HL-60/S4 treated with retinoic acid at 250 ng/mL for 4 days and 3 days (cell line): Measurements from ENCODE around the gene CDK10.
"Not testable (repeated sequence)": the region's sequence is repeated elsewhere in the genome, so short reads cannot be mapped to it uniquely, and the experiment has no call there.

Experiments
- in situ Hi-C: fragments of 300-500 bp; cut with MboI; formaldehyde crosslinking; loops from 2 replicates; pipeline ENCODE4 v1.7.0; 2022; ENCODE audit warnings: low sequenced_read_pairs

Gene CDK10, protein sequence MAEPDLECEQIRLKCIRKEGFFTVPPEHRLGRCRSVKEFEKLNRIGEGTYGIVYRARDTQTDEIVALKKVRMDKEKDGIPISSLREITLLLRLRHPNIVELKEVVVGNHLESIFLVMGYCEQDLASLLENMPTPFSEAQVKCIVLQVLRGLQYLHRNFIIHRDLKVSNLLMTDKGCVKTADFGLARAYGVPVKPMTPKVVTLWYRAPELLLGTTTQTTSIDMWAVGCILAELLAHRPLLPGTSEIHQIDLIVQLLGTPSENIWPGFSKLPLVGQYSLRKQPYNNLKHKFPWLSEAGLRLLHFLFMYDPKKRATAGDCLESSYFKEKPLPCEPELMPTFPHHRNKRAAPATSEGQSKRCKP

DNA sequence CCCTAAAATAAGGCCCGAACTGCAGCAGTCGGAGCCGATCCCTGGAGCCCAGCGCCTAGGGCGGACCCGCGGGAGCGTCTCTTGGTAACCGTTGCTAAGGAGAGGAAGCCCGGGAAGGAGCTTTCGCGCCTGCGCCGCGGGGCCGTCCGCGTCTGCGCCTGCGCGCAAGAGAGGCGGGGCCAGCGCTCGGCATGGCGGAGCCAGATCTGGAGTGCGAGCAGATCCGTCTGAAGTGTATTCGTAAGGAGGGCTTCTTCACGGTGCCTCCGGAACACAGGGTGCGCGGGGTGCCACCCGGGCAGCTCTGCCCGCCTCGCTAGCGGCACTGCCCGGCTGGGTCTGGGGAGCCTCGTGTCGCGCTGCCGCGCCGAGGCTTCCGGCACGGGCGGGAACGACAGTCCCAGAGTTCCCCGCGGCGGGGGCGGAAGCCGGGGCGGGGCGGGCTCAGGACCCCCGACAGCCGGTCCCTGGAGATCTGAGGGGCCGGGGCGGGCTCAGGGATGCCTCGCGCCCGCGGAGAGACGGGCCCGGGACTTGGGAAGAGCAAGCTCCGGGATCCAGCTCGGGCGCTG is at the start of gene CDK10:
Gene CDK10, plus strand, starts transcription at position 170 of the 572 bp plus-strand sequence. Its CDS starts 22 bp downstream, at position 192.
- in situ Hi-C loops: no loop called here

DNA sequence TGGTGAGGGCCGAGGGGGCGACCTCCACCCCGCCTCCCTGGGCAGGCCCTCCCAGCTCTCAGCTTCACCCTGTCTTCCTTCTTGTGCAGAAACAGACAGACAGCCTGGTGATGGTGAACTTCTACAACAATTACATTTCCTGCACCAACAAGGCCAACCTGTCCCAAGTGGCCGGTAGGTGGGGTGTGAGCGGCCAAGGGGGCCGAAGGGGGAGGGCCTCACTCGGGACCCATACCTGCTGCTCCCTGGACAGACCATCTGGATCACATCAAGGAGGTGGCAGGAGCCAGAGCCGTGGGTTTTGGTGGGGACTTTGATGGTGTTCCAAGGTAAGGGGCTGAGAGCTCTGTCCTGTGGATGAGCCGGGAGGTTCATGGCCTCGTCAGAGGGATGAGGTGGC is 49.1 kb upstream of the CDK10 start:
- in situ Hi-C loops: no loop called here

DNA sequence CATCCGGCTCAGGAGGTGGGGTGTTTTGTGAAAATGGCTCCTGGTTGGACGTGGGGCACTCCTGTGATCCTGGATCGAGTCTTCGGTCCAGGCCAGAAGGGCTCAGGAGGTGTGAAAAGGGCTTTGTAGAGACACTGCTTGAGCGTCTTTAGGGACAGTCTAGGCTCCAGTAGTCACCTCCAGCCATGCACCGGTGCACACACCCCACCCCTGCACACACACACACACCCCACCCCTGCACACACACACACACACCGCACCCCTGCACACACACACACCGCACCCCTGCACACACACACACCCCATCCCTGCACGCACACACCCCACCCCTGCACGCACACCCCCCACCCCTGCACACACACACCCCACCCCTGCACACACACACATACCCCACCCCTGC is 48.0 kb upstream of the CDK10 start:
- in situ Hi-C loops: no loop called here

DNA sequence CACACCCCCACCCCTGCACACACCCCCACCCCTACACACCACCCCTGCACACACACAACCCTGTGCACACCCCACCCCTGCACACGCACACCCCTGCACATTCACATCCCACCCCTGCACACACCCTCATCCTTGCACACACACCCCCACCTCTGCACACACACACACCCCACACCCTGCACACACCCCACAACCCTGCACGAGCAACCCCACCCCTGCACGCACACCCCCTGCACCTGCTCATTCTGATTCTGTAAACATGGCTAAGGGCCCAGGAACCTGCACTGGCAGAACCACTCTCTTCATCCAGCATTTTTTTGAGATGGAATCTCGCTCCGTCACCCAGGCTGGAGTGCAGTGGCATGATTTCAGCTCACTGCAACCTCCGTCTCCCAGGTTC is 47.1 kb upstream of the CDK10 start:
- in situ Hi-C loops: no loop called here

DNA sequence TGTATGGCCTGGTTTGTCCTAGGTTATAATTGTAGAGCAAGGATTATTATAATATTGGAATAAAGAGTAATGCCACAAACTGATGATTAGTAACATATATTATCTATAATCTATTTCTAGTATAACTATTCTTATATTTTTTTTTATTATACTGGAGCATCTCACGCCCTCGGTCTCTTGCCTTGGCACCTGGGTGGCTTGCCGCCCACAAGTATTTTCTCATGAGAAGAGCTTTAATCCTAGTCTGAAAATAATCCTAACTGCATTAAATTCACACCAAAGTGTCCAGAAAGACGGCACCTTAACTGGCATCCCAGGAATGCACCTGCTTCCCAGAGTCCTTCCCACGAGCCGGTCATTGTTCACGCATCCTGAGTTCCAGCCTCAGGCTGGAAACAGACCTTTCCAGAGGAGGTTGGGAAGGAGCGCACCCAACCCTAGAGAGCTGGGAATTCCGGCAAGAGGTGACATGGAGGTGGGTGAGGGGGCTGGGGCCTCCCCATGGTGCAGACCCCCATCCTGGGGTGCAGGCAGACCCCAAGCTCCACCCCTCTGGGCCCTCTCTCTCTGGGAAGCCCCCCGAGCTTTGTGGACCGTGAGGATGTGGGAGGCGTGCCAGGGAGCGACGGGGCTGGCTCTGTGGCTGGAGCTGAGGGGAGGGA is 44.9 kb upstream of the CDK10 start:
- in situ Hi-C loops: no loop called here

DNA sequence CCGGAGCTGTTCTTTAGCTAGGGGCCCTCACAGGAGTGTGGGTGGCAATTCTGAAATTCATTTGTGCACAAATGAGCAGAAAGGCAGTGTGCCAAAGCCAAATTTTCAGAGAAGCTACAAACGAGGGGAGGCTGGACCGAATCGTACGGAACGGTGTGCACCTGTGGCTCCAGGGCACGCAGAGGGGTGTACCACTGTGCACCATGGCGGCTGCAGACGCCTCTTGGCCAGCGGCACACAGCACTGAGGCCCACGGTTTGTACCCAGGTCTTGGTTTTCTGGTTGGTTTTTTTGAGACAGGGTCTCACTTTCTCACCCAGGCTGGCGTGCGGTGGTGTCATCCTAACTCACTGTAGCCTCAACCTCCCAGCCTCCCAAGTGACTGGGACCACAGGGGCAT is 43.9 kb upstream of the CDK10 start:
- in situ Hi-C loops: no loop called here

DNA sequence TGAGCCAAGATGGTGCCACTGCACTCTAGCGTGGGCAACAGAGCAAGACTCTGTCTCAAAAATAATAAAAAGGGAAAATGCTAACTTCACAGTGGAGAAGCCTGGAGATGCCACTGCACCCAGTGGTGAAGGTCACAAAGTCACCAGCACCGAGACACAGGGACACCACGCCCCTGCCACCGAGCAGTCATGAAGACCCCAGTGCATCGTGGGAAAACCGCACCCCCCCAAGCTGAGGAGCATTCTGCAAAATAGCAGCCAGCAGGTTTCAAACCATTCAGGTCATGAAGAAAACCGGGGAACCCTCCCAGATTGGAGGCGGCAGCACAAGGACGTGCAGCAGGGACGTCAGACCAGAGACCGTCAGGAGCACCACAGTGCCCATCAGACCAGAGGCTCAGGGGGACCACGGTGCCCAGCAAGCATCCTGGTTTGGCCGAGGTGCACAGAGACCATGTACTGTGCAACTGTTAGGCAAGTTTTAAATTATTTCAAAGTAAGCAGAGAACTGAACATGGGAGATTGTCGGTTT is 42.7 kb upstream of the CDK10 start:
- in situ Hi-C loops: no loop called here

DNA sequence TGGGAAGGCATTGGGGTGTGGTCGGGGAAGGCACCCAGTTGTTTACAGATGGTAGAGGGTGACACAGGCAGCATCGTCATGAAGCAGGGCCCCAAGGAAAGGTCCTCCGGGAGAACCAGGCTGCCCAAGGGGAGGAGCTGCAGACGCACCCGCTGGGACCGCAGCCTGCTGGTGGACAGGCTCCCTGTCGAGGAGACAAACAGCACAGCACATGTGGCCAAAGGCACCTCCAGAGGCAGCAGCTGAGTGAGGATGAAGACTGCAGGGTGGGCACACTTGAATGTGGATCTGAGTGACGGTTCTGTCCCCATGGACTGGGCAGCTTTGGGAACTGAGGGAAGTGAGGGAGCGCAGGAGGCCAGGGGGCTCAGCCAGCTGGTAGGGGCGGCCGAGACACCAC is 41.4 kb upstream of the CDK10 start:
- in situ Hi-C loops: no loop called here

DNA sequence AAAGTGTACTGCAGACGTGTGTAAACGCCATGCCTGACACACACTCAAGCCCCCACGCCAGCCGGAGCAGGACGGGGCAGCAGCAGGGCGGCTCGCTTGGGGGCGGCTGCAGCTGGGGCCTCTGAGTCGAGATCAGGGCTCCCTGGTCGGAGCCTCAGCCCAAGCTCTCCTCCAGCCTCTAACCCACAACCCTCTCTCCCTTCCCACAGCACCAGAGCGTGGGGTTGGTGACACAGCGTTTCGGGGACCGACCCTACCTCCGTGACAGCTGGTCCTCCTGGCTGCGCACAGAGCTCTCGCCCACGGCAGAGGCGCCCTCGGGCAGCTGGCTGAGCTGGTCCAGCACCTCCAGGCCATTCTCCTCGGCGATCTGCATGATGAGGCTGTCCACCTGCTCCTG is 40.2 kb upstream of the CDK10 start:
- in situ Hi-C loops: no loop called here

DNA sequence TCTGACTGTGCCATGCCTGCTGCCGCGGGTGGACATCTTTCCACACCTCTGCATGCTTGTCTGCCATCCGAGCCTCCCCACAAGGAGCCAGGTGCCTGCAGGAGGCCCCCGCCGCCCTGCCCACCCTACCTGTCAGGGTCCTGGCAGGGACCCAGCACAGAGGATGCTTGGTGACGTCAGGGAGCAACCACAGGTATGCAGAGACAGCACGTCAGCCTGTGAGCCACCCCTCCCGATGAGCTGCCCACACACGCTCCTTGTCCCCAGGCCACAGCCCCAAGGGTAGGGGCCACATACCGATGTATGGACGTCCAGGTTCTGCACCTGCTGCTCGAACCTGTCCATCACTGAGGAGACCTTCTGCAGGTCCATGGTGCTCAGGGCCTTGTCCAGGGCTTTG is 39.6 kb upstream of the CDK10 start:
- in situ Hi-C loops: no loop called here

DNA sequence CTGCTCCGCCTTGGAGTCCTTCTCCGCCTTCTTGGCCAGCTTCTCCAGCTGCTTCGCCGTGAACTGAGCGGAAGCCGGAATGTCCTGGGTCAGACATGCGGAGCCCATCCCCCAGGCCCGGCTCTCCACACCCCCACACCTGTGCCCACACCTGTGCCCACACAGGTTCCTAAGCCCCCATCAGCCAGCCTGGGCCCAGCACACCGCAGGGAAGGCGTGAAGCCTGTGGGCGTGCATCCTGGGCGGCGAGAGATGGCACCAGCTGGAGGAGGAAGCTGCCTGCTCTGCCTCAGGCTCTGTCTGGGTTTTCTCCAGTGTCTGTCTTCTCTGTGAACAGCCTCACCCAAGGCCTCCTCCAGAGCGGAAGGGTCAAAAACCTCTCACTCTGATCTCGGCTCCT is 34.9 kb upstream of the CDK10 start:
- in situ Hi-C loops: no loop called here

DNA sequence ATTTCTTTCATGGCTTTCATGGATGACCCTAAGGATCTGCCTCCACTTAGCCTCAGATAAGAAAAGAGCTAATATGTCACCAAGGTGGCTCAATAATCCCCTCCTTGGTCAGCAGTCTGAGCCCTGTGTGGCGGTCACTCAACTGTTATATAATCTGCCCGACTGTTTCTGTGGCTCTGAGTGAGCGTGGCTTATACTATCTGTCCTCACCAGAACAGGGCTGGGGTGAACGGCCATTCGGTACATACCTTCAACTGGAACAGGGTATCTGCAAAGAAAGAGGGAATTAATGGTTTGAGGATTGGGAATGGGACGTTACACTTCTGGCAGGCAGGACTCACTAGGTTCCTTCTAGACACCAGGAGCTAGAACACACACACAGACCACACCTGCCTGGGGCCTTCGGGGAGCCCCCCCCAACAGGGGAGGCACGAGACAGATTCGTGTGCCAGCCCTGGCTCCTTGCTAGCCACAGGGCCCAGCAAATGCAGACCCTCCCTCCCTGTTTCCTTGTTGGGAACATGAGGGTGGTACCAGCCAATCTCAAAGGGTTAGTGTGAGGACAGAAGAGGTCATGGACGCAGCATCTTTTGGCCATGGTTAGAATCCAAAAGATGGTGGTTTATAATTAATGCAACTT is 32.7 kb upstream of the CDK10 start:
- in situ Hi-C loops: no loop called here

DNA sequence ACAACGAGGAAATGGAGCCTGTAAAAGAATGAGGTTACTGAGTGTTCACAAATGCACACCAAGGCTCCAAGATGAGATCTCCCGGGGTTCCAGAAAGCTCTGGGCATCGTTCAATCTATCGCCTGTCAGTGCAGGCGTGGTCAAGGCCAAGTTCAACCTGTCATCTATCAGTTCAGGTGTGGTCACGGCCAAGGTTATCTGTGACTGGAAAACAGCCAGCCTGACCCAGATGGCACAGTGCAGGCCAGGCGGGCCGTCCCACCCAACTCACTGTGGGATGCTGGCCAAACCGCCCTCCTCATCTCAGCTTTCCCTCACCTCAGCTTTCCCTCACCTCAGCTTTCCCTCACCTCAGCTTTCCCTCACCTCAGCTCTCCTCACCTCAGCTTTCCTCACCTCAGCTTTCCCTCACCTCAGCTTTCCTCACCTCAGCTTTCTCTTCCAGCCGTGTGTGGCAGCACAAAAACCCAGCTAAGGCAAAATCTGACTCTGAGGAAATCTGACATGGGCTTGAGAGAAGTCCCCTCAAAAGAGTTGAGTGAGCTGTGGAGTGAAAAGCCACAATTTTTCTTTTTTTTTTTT is 31.3 kb upstream of the CDK10 start:
- in situ Hi-C loops: no loop called here

DNA sequence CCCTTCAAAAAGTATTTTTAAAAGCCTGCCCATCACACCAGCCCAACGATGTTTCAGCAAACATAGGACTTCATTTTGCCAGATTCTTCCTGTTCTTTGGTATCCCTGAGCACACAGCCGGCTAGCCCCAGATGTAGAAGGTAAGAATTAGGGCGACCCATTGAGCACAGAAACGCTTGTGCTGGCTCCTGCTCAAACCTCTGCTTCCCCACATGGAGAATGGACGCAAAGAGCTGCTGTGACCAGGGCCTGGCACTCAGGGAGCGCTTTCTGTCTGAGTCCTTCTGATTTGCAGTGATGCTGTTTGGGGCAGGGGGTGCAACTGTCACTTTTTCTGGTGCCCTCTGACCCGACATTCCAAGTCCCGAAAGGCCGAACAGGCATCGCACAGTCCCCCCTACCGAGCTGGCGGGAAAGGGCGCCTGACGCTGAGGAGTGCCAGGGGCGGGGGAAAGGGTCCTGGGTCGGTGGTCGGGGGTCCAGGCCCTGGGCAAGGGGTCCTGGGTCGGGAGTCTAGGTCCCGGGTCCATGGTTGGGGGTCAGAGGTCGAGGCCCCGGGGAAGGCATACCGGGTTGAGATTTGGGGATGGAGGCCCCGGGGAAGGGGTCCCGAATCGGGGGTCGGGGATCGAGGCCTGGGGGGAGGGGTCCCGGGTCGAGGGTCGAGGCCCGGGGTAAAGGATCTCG is 29.9 kb upstream of the CDK10 start:
- in situ Hi-C loops: no loop called here

DNA sequence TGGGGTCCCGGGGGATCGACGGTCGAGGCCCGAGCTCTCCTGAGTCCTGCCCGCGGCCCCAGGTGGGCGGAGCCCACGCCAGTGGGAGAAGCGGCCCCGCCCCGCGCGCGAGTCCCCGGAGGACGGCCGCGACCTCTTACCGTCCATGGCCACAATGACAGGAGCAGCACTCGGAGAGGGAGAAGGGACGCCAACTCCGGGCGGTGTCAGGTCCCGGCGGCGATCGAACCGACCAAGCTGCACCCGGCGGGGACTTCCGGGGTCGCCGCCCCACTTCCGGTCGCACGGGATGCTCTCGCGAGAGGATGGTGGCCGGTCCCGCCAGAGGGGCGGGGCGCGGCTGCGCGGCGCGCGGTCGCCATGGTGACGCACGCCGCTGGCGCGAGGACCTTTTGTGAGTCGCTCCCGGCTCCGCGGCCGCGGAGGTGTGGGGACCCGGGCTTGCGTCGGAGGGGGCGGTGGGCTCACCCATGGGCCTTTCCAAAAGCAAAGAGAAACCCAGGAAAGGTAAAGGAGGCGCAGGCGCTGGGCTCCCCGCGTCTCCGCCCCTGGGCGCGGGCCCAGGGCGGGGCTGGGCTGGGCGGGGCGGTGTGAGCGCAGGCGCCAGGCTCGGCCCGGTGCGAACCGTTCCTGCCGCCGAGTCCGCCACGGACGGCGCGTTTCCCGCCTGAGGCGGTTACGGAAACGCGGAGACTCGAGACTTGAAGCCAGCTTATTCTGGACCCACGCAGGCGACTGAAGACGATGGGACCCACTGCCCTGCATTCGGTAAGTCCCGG is 28.9 kb upstream of the CDK10 start, which contains the start of the genes CHMP1A and SPATA33:
Gene CHMP1A, minus strand, starts transcription at position 267 of the 779 bp plus-strand sequence. Its CDS starts 120 bp downstream, at position 147.
Gene SPATA33, plus strand, starts transcription at position 395 of the 779 bp plus-strand sequence. Its CDS starts 76 bp downstream, at position 471.
- in situ Hi-C loops: no loop called here

DNA sequence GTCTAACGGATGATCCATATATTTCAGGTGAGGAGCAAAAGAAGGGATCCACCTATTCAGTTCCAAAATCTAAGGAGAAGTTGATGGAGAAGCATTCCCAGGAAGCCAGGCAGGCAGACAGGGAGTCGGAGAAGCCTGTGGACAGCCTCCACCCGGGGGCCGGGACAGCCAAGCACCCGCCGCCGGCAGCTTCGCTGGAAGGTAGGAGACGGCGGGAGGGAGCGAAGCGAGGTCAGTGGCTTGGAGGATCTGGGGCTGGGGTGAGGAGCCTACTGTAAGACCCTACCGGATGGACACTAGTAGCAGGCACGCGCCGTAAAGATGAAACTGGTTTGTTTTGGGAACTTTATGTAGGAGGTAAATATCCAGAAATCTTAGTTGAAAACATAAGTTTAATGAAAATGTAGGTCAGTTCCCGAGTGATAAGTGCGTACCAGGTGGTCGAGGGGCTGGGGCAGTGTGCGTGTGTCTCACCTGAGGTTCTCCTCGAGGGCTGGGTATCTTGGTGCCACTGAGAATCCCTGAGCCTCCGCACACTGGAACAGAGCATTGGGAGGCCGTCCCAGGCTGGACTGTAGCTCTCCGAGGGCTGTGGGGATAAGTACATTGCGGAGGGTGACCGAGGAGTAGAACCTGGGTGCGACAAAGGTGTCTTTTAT is 28.1 kb upstream of the CDK10 start:
- in situ Hi-C loops: no loop called here

DNA sequence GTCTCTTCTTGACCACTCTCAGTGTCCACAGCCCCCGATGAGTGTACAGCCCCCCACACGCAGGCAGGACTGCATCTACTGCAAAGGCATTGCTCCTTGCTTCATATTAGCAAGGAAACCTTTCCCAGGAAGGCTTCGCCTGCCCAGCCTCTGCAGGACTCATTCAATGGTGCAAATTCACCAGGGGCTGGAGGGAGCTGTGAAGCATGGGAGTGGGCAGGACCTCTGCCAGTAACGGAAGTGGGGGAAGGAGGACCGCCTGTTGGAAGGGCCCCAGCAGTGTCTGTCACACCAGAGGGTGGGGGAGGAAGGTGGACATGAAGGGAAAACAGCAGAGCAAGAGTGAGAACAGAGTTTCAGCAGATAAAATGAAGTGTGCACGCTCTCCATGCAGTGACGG is 26.3 kb upstream of the CDK10 start:
- in situ Hi-C loops: no loop called here

DNA sequence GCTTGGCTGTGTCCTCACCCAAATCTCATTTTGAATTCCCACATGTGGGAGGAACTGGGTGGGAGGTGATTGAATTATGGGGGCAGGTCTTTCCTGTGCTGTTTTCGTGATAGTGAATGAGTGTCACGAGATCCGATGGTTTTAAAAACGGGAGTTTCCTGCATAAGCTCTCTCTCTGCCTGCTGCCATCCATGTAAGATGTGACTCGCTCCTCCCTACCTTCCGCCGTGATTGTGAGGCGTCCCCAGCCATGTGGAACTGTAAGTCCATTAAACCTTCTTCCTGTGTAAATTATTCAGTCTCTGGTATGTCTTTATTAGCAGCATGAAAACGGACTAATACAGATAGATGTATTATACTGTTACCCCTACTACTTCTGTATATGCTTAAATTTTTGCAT is 25.3 kb upstream of the CDK10 start:
- in situ Hi-C loops: no loop called here

DNA sequence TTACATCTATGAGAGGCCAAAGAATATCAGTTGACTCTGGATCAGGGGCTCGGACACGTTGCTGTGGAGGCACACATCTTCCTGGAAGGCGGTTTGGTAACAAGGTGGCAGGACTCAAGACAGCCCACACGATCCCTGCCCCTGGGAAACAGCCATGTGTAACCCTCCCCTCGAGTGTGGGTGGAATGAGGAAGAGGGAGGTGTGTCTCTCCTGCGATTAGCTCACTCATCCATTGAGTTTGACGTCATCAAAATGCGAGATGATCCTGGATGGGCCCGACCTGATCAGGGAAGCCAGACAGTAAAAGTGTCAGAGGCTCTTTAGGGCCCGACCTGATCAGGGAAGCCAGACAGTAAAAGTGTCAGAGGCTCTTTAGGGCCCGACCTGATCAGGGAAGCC is 22.3 kb upstream of the CDK10 start:
- in situ Hi-C loops: not testable (repeated sequence)
